NCI-H1436 (cell line): ENCODE measurements around the gene PPM1L.

ENCODE experiments used
- DNase-seq: peaks from one replicate; lab custom pipeline; 2025; lab: John Stamatoyannopoulos, UW

Gene PPM1L

GRCh38 chr3:161043336-161044035 is 287.5 kb downstream of the PPM1L start:
- DNase-seq = no peak

DNA sequence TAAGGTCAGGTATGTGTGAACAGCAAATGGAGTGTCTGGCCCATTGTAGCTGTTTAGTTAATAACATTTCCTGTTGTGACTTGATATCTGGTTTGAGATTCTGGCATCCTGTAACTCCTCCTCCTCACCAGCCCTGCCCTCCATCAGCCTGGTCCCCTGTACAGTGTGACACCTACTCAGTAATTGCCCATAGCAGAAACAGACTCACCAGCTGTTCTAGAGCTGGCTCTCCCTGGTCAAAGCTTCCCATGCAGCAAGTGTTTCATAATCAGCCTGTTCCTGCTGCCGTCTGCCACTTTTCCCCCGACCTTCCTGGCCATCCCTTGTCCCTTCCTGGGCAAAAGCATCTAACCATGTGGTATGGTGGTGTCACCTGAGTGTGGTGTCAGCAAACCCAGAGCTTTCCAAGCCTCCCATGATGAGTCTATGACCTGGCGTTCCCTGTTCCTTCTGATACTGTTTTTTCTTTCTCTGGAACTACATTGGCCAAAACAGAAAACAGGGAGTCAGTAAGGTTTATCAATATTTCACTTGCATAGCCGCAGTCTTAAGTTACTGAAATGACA is 293.7 kb downstream of the PPM1L start:
- DNase-seq = no peak

- no peak for DNase-seq
These were observed 294.9 kb downstream of the PPM1L start for GRCh38 chr3:161050935-161051334.

GRCh38 chr3:161051856-161052255 is 295.8 kb downstream of the PPM1L start:
- no peak for DNase-seq

- no peak for DNase-seq
These were observed 299.0 kb downstream of the PPM1L start for GRCh38 chr3:161054860-161055604.

GRCh38 chr3:161064413-161064812 is 308.4 kb downstream of the PPM1L start:
- no peak for DNase-seq

- DNase-seq = no peak
These were observed 310.9 kb downstream of the PPM1L start for GRCh38 chr3:161066930-161067329.

GRCh38 chr3:161067335-161067734 is 311.3 kb downstream of the PPM1L start:
- DNase-seq = no peak

GRCh38 chr3:161069511-161070251 is 313.6 kb downstream of the PPM1L start:
- no peak for DNase-seq

- no peak for DNase-seq
These were observed 314.4 kb downstream of the PPM1L start for GRCh38 chr3:161070252-161070930.

DNA sequence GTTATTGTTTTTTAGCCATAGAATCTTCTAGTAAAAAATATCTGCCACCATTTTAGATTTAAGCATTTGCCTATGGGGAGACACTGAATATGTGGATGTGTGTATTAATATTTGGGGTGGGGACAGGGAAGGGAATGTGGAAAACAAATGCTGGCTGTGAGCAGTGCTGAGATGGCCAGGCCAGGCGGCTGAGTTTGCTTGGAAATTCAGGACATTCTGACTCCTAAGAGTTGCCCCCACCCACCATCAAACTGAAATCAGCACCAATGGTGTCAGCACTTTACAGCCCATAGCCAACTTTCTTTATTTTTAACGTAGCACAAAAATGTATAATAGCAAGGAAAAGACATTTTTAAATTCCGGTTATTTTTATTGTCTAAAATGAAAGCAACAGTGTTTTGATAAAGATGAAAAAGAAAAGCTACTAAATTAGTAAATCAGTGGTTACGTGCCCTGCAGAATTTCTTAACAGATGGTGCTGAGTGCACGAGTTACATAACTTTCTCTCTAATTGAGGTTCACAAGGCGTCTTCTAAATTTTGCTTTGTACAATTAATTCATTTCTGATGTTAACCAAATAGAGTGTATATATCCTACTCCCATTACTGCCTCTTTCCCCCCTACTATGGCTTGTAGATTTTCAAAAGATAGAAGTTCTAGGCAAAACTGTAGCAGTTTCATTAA is 315.1 kb downstream of the PPM1L start:
- DNase-seq = no peak

DNA sequence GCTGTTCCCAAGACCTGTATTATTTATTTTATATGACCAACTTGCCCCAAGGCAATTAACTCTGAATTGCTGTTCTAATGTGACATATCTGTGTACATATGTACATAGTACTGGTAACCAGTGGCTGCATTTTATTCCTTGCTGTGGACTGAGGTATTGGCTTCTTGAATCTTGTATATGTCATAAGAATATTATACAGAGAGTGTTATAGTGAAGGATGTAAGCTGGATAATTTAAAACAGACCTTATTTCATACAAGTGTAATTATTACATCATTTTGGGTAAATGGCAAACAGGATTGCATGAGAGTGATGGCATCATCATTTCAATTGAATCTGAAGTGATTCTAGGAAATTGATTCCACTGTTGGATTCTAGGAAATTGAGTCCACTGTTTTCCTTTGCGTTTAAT is 316.2 kb downstream of the PPM1L start:
- DNase-seq = no peak

- no peak for DNase-seq
These were observed 316.7 kb downstream of the PPM1L start for GRCh38 chr3:161072751-161073150.

DNA sequence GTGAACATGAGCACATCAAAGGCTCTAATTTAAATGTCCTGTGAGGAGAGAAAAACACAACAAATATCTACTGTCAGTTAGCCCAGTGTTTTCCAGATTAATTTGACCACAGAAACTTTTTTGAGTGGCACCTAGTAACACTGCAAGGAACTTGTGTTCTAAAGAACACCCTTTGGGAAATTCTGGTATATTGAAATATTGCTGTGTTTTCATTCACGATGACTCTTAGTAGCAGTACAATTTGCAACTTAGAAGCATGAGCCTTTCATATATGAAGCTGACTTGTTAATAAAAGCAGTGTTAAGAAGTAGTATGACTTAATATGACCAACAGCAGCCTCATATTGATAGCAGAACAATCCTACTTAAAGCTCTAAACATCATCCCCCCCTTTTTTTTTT is 317.1 kb downstream of the PPM1L start:
- DNase-seq = no peak

GRCh38 chr3:161081633-161082032 is 325.6 kb downstream of the PPM1L start:
- no peak for DNase-seq

DNA sequence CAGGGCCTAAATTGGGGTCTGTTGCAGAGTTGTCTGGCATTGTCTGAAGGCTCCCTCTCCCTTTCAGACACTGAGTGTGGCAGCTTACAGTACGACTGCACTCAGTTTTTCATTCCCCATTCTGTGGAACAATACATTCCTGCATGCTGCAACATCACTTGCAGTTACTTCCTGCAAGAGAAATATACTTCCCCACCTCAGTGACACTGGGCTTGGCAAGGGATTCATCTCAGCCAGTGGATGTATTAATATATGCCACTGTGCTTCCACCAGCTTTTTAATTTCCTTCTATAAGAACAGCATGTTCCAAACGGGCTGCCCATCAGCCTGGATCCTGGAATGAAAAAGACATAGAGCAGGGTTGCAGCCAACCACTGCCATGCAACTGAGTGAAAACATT is 326.0 kb downstream of the PPM1L start:
- DNase-seq = no peak

DNA sequence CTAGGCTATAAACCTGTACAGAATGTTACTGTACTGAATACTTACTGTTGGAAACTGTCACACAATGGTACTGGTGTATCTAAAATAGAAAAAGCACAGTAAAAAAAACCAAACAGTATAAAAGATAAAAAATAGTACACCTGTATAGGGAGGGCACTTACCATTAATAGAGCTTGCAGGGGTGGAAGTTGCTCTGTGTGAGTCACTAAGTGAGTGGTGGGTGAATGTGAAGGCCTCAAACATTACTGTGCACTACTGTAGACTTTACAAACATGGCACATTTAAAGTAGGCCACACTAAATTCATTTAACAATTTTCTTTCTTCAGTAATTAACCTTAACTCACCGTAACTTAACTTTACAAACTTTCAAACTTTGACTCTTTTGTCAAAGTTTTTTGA is 327.1 kb downstream of the PPM1L start:
- DNase-seq = no peak

DNA sequence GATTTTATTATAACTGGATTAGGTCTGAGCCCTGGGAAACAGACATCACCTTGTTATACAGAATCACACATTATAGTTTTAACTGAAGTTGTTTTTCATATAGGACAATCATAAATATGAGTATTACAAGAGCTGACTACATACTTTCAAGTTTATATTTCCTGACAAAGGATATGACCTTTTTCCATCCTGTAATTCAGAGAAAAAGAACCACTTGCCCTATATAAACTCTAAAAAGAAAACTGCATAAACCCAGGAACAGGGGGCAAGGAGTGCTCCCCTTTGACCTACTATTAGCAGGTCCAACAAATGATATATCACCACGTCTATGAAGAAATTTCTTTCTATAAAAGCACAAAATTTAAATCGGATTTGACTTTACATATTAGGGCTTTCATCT is 328.2 kb downstream of the PPM1L start:
- DNase-seq = no peak

DNA sequence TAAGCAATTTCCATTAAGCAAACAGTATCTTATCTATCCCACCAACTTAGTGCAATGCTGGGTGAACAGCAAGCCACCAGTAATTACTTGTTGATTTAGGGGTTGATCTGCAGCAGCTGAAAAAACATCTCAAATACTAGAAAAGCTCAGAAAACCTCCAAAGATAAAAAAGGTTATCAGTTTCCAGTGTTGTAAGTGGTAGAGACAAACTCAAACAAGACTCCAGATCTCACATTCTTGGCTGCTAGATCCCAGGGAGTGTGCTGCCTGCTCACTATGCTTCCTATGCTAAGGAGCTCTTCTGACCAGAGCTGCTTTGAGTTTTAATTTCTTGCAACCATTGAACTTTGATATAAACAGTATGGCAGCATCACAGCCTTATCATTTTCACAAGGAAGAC is 337.9 kb downstream of the PPM1L start:
- no peak for DNase-seq

DNA sequence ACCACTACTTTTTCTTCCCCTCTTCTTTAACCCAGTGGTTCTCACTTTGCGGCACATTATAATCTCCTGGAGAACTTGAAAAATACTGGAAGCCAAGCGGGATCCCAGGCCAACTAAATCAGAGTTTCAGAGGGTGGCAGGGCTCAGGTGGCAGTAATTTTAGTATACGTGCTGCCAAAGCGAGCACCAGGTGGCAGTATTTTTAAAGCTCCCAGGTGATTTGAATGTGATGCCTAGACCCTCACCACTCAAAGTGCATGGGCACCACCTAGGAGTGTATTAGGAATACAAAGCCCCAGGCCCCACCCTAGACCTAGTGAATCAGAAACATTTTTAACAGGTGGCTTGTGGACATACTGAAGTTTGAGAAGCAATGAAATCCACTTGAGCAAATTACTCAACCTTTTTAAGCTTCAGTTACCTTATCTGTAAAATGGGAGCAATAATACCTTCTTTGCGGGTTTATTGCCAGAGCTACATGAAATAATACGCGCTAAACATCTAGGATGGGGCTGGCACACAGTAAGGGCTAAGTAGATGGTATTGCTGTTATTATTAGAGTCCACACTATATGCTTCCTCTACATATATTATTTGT is 340.8 kb downstream of the PPM1L start:
- DNase-seq = peak; percentile 52

DNA sequence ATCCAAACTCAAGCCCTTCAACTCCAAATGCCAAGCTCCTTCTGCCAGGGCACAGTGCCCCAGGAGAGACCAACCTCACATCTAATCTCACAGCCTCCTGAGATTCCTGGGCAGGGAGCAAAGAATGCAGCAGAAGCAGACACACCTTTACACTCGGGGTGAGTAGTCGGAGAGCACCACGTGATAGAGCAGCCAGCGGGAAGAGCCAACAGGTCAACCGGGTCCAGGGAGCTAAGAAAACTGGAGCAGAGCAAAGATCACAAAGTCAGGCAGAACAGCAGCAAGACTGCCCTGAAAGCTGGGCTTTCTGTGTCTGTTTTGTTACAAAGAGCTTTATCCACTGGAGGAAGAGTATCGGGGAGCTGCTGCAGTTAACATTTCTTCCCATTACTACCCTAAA is 345.0 kb downstream of the PPM1L start:
- DNase-seq = no peak
